ENCODE data around the gene TBXT.
"Not testable (repeated sequence)": the region's sequence is repeated elsewhere in the genome, so short reads cannot be mapped to it uniquely, and the experiment has no call there.

Gene TBXT

DNA sequence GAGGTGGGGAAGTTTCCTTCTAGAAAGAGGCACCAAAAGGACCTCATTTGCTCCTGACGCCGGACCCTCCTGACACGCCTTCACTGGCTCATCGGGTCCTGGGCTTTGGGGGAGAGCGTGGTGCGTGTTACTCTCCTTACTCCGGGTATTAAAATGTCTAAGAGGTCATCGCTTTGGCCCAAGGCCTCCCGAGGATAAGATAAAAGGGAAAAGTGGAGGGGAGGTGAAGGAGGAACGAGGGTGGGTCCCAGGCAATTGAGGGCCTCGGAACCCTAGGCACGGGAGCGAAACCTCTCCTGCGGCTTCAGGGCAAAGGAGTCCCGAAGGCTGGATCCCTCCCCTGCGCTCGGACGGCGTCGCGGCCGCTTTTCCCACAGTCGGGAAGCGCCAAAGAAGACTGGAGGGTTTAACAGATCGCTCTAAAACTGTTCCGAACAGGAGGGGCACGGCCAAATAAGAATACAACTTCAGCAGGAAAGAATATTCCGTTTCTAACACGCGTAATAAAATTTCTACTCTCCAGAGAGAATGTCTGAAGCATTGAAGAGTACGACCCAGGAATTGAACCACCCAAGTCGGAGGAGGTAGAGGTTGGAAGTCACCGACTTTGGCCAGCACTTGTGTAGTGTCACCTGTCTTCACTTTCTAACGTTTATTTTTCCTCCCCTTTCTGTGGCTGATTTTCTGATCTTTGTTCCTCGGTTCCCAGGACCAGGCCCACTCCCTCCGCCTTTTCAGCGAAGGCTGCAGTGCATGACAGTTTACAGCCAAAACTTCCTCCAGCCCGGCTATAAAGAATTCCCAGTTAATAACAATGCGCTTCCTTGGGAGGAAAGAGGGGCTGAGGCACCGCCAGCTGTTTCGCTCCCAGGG lies 2.1 kb upstream of the TBXT start:
- no peak for DNase-seq

DNA sequence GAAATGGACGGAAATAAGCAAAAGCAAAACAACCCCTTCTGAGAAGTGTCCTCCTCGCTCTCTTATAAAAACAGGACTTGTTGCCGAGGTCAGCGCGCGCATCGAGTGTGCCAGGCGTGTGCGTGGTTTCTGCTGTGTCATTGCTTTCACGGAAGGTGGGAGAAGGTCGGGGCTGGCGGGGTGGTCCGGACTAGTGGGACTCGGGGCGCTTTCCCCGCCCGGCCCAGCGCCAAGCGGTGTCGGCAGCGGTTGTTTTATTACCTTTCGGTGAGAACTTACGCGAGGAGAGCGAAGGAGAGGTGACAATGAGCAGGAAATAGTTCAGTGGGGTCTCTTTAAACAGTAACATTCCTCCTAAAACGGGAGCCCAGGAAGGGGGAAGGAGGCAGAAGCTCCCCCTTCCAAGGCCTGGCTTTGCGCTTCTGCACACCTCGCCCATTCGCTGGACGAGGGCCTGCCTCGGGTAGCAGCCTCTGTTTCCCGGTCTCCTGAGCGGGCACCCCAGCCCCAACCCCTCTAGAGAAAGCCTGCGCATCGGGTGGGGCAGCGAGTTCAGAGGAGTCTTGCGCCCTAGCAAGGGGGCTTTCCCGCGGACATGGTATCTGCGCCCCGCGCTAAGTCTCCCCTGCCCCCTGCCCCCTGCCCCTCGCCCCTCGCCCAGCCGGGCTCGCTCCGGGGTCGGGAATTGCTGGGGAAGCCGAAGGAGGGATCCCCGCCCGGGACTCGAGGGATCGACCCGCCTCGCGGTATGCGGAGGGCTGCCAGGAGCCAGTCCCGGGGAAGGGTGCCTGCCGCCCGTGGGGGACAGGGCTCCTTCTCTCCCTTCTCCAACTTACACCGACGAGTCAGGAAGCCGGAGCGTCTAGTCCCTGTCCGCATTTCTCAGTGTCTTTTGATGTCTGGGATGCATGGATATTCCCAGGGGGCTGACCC lies 1.2 kb upstream of the TBXT start:
- DNase-seq: no peak

DNA sequence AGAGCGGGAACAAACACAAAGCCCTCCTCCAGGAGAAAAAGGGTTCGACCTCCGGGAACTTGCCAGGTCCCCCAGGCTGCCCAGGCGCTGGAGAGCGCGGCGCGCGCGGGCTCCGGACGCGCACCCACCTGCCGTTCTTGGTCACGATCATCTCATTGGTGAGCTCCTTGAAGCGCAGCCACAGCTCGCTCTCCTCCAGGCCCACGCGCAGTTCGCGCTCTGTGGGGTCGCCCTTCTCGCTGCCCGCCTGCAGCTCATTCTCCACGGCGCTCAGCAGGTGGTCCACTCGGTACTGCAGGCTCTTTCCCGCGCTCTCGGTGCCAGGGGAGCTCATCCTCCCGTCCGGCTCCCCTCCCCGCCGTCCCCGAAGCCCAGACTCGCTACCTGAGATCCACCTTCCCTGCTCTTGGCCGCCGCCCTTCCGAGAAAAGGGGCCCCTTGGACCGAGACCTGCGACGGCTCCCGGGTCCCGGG lies 356 bp downstream of the TBXT start:
- peak in 1 of 5 experiments; percentile 8 for DNase-seq

DNA sequence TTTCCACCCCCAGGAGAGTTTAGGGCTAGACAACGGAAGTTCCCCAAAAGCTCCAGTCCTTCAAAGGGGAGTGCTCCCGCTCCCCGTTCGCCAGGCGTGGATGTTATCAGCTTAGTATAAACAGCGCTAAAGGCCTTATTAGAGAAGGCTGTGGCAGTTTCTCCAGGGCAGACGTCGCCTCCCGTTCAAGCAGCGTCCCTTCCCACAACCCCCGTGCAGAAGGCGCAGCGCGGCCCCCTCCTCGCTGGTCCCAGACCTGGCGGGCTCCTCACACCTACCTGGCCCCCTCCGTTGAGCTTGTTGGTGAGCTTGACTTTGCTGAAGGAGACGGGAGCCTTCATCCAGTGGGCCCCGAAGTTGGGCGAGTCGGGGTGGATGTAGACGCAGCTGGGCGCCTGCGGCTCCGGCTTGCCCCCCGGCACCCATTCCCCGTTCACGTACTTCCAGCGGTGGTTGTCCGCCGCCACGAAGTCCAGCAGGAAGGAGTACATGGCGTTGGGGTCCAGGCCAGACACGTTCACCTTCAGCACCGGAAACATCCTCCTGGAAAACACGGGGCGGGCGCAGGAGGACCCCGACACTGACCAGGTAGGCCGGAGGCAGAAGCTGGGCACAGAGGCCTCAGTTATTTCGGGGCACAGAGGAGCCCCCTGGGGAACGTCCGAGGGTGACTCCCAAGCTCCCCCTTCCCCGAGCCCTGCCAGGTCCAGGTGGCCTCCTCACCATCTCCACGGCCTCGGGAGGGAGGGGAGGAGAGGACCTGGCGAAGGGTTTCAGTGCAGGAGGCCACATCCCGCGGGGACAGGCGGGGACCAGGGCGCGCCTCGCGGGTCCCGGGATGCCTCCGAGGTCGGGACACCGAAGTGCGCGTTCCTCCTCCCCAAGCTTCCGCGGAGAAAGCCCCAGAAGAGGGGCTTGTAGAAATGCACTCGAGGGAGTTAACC lies 1.1 kb downstream of the TBXT start:
- DNase-seq: no peak

DNA sequence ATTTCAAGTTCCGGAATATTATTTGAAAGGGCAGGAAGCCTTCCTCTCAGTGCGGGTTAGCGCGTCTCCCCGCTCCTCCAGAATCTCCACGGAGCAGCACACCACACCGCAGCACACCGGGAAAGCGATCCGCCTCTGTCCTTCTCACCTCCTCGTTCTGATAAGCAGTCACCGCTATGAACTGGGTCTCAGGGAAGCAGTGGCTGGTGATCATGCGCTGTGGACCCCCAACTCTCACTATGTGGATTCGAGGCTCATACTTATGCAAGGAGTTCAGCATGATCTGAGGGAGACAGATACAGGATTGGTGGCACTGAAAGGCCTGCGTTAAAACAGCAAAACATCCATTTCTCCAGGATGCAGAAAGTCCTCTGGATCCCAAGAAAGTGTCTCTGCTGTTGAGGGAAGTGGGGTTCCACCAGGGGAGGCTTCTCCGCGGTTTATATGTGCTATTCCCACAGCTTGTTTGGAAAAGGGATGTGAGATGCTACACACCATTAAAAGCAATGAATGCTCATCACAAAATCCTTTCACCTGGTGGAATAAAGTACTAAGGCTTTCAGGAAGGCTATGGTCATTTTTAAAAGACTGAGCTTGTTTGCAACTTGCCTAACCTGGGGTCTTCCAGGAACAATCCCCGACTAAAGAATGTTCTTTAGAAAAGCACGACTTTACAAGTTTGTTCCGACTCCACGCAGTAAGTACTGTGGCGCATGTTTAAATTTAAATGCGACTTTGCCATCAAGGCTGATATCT lies 1.9 kb downstream of the TBXT start:
- DNase-seq: no peak

DNA sequence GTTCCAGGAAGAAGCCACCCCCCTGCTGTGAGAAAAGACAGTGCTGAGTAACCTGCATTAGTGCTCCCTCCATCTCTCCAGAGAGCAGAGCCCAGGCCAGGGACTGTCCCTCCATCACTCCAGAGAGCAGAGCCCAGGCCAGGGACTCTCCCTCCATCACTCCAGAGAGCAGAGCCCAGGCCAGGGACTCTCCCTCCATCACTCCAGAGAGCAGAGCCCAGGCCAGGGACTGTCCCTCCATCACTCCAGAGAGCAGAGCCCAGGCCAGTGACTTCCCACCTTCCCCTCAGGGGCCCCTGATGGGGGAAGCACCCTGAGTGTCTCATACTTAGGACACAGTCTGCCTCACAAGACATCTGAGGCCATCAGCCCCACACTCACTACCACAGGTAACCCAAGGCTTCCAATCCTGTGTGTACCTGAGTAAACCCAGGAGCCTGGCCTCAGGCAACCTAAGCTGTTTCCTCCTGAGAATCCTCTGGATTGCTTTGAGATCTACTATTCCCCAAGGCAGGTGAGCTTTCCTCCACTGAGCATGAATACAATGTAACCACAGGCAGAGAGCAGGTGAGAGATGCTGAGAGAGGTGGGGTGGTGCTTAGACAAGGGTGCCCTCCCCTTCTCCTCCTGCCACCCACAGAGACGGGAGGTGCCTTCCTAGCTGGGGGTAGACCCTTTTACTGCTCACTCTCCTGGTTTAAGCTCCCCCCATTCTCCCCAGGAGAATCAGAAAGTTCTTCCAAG lies 4.9 kb downstream of the TBXT start:
- DNase-seq: no peak

DNA sequence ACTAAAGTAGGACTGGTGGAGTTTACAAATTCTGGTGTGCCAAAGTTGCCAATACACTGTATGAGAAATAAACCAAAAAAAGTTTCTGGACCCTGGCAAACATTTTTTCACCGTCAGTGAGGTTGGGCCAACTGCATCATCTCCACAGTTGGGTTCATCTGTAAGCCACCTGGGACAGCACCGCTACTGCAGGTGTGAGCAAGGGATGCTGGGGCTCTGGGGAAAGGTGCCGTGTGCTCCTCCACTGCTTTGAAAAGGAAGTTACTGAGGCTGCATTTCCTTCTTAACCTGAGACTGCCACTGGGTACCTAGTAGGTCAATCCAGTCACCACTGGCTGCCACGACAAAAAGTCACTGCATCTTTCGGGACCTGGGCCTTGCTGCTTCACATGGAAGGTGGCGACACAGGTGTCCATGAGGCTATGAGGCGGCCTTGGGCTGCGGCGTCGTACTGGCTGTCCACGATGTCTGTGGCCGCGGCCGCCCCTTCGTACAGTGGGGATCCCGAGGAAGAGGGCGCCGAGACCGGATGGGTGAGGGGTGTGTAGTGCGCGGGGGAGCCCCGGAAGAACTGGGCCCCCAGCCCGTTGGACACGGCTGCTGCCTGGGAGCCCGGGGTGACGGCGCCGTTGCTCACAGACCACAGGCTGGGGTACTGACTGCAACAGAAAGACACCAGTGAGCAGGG lies 9.6 kb downstream of the TBXT start:
- DNase-seq: no peak

DNA sequence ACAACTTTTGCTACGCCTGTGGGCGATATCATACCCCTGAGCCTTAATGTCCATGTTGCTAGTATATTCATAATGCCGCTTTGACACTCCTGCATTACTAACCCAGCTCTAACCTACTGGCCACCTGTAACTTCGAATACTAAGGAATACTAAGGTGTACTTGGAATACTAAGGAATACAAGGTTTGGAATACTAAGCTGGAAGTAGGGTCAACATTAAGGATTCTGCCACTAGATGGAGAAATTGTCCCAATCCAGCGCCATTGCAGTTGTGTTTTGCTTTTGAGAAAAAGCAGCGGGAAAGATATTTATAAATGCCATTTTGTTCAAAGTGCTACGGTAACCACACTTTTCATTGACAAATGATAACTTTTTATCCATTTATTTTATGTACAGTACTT lies 10.7 kb downstream of the TBXT start:
- DNase-seq: no peak

DNA sequence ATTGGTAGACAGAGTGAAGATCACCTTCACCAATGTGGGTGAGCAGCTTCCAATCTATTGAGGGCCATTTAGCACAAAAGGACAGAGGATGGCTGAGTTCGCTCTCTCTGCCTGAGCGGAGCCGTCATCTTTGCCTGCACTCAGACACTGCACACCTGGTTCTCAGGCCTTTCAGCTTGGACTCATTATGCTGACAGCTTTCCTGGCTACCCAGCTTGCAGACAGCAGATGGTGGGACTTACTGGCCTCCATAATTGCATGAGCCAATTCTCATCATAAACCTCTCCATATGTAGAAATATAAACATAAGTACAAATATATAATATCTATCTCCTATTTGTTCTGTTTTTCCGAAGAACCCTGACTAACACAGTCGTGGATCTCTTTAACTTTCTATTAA lies 13.7 kb downstream of the TBXT start:
- DNase-seq: no peak

DNA sequence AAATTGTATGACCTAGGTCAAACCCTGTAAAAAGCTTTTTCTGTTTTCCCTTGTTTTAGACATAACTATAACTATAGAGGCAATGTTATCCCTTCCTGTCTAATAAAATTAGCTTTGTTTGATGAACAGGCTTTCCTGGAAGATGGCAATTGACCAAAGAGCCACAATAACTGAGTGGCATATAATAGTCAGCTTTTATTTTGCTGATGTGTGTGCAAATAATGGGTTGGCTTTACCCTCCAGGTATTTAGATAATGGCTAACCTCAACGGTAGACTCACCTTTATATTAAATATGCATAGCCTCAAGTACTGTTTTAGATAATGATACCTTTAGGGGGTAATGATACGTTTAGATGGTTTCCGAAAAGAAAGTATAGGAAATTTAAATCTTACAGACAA lies 15.0 kb downstream of the TBXT start:
- DNase-seq: no peak

DNA sequence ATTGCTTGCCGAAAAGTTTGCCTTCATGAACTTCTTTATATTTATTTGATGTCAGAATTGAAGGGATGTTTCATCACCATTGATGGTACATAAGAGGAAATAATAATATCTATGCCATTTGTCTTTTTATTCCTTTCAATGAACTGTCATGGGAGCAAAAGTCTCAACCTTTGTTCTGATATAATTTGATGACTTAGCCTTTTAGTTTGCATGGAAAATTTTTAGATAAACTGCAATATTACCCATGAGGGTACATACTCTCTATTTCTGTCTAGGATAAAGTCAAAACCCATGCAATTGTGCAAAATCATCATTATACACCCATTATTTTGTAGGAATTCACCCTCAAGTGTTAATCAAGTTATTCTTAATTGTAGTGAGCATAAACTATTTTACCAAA lies 15.9 kb downstream of the TBXT start:
- DNase-seq: no peak

DNA sequence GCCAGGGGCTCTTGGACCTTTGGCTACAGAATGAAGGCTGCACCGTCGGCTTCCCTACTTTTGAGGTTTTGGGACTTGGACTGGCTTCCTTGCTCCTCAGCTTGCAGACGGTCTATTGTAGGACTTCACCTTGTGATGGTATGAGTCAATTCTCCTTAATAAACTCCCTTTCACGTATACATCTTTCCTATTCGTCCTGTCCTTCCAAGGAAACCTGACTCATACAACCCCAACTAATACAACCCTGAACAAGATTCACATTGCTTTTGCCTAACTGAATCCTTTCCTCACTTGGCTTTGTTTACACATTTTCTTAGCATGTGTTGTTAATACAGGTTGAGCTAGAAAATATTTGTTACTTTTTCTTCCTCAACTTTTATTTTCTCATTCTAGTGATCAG lies 21.9 kb downstream of the TBXT start:
- DNase-seq: no peak

DNA sequence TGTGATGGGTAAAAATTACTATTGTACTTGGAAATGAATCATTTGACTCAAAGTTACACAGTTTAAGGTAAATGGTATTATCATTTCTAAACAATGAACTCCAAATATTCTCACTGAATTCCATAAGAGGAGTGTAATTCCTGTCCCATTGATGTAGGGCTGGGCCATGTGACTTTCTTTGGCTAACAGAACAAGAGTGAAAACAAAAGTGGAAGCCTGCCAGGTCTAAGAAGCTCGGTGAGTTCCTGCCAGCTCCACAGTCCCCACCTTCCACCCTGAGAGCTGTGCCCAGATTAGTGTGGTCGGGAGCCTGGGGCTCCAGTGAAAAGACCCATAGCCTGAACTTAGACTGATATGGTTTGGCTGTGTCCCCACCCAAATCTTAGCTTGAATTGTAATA lies 24.6 kb downstream of the TBXT start:
- DNase-seq: no peak

DNA sequence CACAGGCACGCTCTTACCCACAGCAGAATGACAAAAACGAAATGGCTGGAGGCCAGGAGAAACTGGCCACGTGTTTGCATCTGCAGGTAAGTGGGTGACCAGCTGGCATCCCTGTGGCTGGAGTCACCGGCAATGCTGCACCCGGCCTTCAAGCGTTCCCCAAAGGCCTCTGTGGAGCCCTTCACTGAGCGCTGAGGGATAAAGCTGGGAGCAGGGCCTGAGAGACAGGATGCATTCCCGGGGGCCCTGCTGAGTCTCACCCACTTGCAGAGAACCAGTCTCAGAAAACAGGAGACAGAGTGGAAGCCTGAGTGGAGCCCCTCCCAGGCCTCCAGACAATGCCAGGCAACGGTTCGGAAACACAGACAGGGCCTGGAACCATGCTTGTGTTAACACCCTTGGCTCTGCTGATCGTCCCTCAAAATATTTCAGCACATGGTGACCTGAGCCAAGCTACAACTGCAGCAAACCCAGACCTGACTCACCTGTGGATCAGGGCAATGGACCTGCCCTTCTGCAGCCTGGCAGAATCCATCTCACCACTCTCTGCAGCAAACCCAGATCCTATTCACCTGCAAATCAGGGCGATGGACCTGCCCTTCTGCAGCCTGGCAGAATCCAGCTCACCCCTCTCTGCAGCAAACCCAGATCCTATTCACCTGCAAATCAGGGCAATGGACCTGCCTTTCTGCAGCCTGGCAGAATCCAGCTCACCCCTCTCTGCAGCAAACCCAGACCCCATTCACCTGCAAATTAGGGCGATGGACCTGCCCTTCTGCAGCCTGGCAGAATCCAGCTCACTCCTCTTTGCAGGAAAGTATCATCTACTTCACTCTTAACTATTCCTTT lies 39.8 kb downstream of the TBXT start:
- DNase-seq: no peak

DNA sequence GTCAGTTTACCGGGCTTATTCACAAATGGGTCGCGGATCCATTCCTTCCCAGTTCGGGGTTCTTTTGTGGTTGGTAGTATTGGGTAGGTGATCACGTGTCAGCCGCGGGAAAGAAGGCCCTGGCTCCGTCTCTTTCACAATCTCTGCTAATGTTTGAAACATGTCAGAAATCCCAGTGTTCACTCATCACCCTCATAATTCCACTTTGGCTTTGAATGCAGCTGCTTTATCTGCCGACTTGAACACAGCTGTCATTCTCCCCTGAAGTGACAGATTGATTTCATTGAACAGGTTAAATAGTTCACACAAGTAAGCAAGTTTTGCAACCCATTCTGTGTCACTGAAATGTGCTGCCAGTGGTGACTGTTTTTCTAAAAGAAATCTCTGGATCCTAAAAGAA lies 44.5 kb downstream of the TBXT start:
- not testable (repeated sequence) for DNase-seq

DNA sequence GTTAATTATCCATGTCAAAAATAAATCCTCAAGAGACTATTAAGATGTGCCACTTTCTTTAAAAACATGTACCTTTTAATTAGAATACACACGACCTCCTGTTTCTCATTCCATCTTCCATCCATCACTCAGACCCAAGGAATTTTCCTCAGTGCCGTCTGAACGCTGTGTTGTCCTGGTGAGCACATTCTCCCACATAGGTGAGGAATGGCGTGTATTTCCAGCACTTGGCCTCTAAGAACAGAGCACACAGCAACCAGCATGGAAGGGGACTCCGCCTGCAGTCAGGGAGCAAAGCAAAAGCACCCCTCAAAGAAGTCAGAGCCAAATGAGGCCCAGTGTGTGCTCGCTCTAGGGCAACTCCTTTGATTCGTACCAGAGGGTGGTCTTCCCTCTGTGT lies 45.9 kb downstream of the TBXT start:
- DNase-seq: no peak

DNA sequence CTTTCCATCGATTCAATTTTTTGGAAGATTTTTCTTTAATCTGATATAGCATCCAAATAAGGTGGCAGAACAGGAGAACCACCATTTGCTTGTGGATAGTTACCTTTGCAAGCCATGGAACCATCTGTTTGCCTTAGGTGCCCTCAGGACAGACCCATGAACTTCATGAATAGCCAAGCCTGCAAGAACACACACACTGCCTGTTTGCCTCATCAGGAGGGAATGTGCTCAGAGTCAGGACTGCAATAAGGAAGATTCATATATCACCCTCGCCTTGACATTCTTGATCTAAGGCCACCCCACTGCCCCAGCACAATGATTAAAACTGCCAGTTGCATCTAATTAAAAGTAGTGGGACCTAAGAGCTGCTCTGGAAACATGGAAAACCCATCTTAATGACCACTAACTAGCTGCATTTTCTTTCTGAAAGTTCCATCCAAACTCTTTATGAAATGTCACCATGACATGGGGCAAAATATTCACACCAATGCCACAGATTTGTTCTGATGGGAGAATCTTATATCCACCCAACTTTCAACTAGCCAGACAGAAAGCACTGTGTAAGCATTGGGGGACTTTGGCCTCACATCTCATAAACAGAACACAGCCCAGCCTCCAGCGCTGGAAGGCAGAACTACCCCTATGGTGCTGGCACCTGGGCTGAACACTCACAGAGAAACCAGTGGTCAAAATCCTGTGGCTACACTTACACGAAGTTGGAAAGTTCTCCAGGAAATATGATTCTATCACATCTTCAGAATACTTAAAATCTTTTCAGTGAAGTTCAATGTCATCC lies 48.3 kb downstream of the TBXT start:
- DNase-seq: no peak

DNA sequence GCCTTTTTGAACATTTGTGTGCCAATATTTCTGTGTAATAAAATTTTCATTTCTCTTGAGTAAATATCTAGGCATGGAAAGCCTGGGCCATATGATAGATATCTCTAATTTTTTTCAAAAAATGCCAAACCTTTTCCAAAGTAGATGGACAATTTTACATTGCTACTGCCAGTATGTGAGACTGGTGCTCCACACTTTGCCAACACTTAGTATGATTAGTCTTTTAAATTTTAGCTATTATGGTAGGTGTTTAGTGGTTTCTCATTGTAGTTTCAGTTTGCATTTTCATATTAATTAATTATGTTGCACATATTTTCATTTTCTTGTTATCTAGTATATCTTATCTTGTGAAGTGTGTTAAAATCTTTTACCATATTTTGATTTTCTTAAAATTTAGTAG lies 52.0 kb downstream of the TBXT start:
- no peak for DNase-seq

DNA sequence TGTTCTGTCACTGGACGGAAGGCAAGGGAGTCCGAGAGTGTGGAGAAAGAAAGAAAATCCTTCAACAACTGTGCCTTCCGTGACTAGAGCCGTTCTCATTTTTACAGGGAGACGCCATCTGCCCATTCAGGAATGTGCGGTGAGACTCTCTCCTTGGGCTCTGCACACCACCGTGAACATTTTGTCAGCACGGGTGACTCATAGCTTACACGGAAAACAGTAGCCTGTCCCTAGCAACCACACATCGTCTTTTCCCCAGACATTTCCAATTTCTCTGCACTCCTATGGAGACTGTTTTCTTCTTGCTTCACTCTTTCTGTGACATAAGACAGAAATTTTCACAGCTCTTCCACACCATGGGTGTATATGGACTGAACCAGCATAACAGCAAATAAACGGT lies 55.1 kb downstream of the TBXT start:
- DNase-seq: no peak
